ENCODE results near the gene PPP1R26.

DNA sequence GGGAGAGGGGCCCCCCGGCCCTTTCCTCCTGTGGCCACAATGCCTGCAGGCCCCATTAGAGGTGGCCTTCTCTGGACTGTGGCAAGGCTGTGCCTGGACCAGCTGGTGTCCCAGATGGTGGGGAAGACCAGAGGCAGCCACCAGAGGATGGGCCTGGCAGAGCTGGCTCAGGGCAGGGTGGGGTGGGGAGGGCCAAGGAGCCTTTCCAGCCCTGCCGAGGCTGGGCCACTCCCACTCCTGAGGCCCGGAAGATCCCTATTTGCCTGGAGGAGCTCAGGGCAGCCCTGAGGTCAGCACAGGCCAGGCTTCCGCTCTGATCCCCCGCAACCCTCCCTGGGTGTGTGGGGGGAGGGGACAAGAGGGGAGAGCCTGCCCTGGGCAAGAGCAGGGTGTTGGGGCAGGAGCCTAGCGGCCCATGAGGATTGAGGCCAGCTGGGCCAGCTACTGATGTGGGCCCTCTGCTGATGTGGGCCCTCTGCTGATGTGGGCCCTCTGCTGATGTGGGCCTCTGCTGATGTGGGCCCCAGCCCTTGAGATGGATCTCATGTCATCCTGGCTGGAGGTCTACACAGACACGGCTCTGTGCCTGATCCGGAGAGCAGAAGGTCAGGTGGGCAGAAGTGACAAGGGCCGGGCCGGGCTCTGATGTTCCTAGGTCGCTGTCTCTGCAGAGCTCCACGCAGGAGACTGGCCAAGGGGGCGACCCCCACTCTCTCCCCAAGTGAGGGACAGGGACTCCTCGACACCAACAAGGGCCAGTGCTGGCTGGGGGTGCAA is 26.9 kb downstream of the PPP1R26 start:
- TF ChIP-seq, protein P1, sequence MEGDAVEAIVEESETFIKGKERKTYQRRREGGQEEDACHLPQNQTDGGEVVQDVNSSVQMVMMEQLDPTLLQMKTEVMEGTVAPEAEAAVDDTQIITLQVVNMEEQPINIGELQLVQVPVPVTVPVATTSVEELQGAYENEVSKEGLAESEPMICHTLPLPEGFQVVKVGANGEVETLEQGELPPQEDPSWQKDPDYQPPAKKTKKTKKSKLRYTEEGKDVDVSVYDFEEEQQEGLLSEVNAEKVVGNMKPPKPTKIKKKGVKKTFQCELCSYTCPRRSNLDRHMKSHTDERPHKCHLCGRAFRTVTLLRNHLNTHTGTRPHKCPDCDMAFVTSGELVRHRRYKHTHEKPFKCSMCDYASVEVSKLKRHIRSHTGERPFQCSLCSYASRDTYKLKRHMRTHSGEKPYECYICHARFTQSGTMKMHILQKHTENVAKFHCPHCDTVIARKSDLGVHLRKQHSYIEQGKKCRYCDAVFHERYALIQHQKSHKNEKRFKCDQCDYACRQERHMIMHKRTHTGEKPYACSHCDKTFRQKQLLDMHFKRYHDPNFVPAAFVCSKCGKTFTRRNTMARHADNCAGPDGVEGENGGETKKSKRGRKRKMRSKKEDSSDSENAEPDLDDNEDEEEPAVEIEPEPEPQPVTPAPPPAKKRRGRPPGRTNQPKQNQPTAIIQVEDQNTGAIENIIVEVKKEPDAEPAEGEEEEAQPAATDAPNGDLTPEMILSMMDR (IDR thresholded peaks at IDR 0.05; ENCODE audit: low read length) = no peak
- TF ChIP-seq EZH2 (IDR thresholded peaks at IDR 0.05; ENCODE audit: borderline replicate concordance, low read length) = no peak
